Naive thymus-derived CD4-positive, alpha-beta T cell (primary cell): ENCODE results near the gene ATP8B3. TPM values are rescaled to one million over a fixed set of nuclear protein-coding genes. Genes with fewer than 3 reads are reported as not detected.

Experiments used
- ATAC-seq: fragments of 150-1000 bp; cut with Tn5 transposase; 2 replicates; pipeline ENCODE4 v1.10.0; 2021; ENCODE audit warnings: mild to moderate bottlenecking, moderate library complexity
- CTCF ChIA-PET: fragments of 350-600 bp; sonication (Branson Sonifier 250); formaldehyde crosslinking; loops from one replicate; lab custom pipeline; 2021; ENCODE audit warnings: antibody characterized with exemption; lab: Charles Lee
- POLR2A ChIA-PET: fragments of 350-600 bp; sonication (Branson Sonifier 250); formaldehyde crosslinking; loops from one replicate; lab custom pipeline; 2021; ENCODE audit warnings: antibody characterized with exemption, inconsistent platforms; lab: Charles Lee
- DNase-seq, 9 donors: peaks; one replicate each; pipeline versions ENCODE4 v3.0.0 to v3.0.0-alpha.2; 2020 to 2022; ENCODE audit warnings: mixed read lengths in 1 of 9
- H3K27ac ChIP-seq: one replicate; pipeline ENCODE4 v1.7.0; 2013; ENCODE audit warnings: mild to moderate bottlenecking, low read depth, low read length, moderate library complexity
- H3K27me3 ChIP-seq, 2 donors: one replicate each; pipeline ENCODE4 v1.7.0; 2013; ENCODE audit warnings: low read length in 2 of 2, mild to moderate bottlenecking in 2 of 2, moderate library complexity in 2 of 2; ENCODE audit not compliant: control insufficient read depth in 2 of 2, insufficient read depth in 2 of 2
- H3K36me3 ChIP-seq, 3 experiments: 1 replicate in 2 of 3; 2 replicates in 1 of 3; pipeline ENCODE4 v1.7.0; 2013; ENCODE audit warnings: low read length in 3 of 3, mild to moderate bottlenecking in 3 of 3, moderate library complexity in 1 of 3; ENCODE audit not compliant: insufficient read depth in 3 of 3, control insufficient read depth in 2 of 3
- H3K4me1 ChIP-seq, 2 donors: one replicate each; pipeline ENCODE4 v1.7.0; 2013; ENCODE audit warnings: low read length in 2 of 2, mild to moderate bottlenecking in 2 of 2, moderate library complexity in 1 of 2; ENCODE audit not compliant: control insufficient read depth in 2 of 2, insufficient read depth in 2 of 2
- H3K4me3 ChIP-seq: 2 replicates; pipeline ENCODE4 v1.7.0; 2013; ENCODE audit warnings: mild to moderate bottlenecking, low read length
- H3K9me3 ChIP-seq, 3 experiments: 1 replicate in 2 of 3; 2 replicates in 1 of 3; pipeline ENCODE4 v1.7.0; 2013; ENCODE audit warnings: low read length in 3 of 3; ENCODE audit not compliant: control insufficient read depth in 2 of 3
- H3K27ac Mint-ChIP-seq, 9 donors: one replicate each; pipeline ENCODE4 v1.8.0; 2020 to 2022; ENCODE audit warnings: mixed read lengths in 9 of 9, mild to moderate bottlenecking in 8 of 9, moderate library complexity in 5 of 9, inconsistent platforms in 2 of 9
- H3K27me3 Mint-ChIP-seq, 5 donors: one replicate each; pipeline ENCODE4 v1.8.0; 2021 to 2022; ENCODE audit warnings: mixed read lengths in 5 of 5, mild to moderate bottlenecking in 1 of 5
- H3K36me3 Mint-ChIP-seq, 5 donors: one replicate each; pipeline ENCODE4 v1.8.0; 2020 to 2022; ENCODE audit warnings: mixed read lengths in 5 of 5, mild to moderate bottlenecking in 3 of 5, inconsistent platforms in 1 of 5
- H3K4me1 Mint-ChIP-seq, 7 donors: one replicate each; pipeline ENCODE4 v1.8.0; 2020 to 2022; ENCODE audit warnings: mixed read lengths in 7 of 7, mild to moderate bottlenecking in 3 of 7, inconsistent platforms in 1 of 7
- H3K4me3 Mint-ChIP-seq, 10 donors: one replicate each; pipeline ENCODE4 v1.8.0; 2020 to 2022; ENCODE audit warnings: mild to moderate bottlenecking in 10 of 10, mixed read lengths in 10 of 10, moderate library complexity in 6 of 10, inconsistent platforms in 2 of 10
- H3K9me3 Mint-ChIP-seq, 11 donors: one replicate each; pipeline ENCODE4 v1.8.0; 2020 to 2022; ENCODE audit warnings: mixed read lengths in 11 of 11, mild to moderate bottlenecking in 4 of 11, inconsistent platforms in 1 of 11, moderate library complexity in 1 of 11
- intact Hi-C, 2 donors: fragments of 100-400 bp; cut with micrococcal nuclease; formaldehyde crosslinking; loops; one replicate each; pipeline ENCODE4 v1.15.1; 2023
- polyA plus RNA-seq, 2 donors: library from polyadenylated mRNA; unstranded; fragments of 300-500 nt; fragmentation: Illumina TruSeq; gene quantifications; one replicate each; pipeline ENCODE4 v1.2.3, GENCODE V29; 2021
- total RNA-seq, 6 experiments: library from RNA in 5 of 6; stranded (reverse) in 5 of 6; gene quantifications; 1 replicate in 5 of 6; 2 replicates in 1 of 6; pipeline ENCODE4 v1.2.3 and lab custom pipeline; 2021 to 2026

ATP8B3 gene
- total and polyA plus RNA-seq, 7 experiments from 2014 or later: 0.83 to 15.3 (median 3.2) TPM

DNA sequence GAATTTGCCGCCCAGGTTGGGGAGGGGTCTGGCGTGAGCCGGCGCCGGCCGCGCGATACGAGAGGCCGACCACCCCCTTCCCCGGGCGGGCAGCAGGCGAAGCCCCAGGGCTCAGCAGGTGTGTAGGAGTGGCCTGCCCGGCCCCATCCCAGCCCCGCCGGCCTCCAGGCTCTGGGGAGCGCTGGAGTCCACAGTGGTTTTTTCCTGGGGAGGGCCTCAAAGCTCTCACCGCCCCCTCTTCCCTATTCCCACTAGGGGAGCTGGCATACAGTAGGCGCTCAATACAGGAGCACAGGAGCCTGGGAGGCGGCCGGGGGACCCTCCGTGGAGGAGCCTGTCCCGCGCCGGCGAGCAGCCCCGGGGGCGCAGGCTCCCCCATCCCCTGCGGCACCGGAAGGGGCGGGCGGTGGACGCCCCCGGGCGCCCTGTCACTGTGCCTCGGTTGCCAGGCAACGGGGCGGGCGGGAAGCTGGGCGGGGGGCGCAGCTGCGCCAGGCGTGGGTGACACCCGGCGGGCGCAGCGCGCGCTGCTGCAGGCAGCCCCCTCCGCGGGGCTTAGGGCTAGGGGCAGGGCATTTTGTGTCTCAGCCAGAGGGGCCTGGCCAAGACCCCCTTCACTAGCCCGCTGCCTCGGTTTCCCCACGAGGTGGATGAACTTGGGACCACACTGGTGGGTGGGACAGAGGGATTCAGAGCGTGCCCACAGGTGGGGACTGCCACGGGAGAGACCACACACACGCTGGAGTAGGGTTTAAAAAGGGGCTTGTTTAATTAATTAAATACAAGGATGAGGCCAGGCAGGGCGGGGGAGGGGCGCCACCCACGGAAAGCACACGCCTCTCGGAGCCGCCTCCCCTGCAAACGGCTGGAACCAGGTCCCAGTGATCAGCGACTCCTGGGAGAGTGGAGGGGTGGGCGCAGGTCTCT is 39.8 kb upstream of the ATP8B3 start:
- no peaks in the 10 kb centered on the region for H3K27me3 ChIP-seq
- H3K4me3 ChIP-seq: peak overlapping the region; percentile 35
- ATAC-seq (peak; percentile 15), DNase-seq (peak; percentile 50 to 87 (median 77))
- Mint-ChIP-seq H3K9me3 (no peaks in the 10 kb centered on the region), H3K27ac (peak overlapping the region in 8 of 9 donors; percentile 28 to 97 (median 93)), H3K27me3 (no peaks in the 10 kb centered on the region), H3K4me1 (peaks cover 18 to 64% (median 48%) of the 10 kb centered on the region in 7 donors), H3K36me3 (peaks cover 0 to 2% (median 0%) of the 10 kb centered on the region in 5 donors), H3K4me3 (peak overlapping the region; percentile 12 to 82 (median 69))
- H3K9me3 ChIP-seq: no peaks in the 10 kb centered on the region
- ChIA-PET POLR2A (interaction anchor here (0.6 to 1.0 kb wide), 5 partner anchors 9 to 804 kb away, joined by 3 to 4 read pairs (median 3); partner anchors contain the start of genes CSNK1G2 and GADD45B), CTCF (interaction anchor here (0.5 to 0.6 kb wide), 3 partner anchors 411 to 1378 kb away, joined by 3 to 6 read pairs (median 3); no protein-coding TSS in a partner anchor)
- intact Hi-C loops: loop anchor here in 1 of 2 donors (10.0 kb wide), 1 partner anchor 587 kb away; the partner anchor contains the start of gene CIRBP
- peaks cover 0 to 7% (median 0%) of the 10 kb centered on the region in 3 experiments for H3K36me3 ChIP-seq
- H3K4me1 ChIP-seq: peaks cover 36 to 61% of the 10 kb centered on the region in 2 donors
- H3K27ac ChIP-seq: peak overlapping the region; percentile 93

DNA sequence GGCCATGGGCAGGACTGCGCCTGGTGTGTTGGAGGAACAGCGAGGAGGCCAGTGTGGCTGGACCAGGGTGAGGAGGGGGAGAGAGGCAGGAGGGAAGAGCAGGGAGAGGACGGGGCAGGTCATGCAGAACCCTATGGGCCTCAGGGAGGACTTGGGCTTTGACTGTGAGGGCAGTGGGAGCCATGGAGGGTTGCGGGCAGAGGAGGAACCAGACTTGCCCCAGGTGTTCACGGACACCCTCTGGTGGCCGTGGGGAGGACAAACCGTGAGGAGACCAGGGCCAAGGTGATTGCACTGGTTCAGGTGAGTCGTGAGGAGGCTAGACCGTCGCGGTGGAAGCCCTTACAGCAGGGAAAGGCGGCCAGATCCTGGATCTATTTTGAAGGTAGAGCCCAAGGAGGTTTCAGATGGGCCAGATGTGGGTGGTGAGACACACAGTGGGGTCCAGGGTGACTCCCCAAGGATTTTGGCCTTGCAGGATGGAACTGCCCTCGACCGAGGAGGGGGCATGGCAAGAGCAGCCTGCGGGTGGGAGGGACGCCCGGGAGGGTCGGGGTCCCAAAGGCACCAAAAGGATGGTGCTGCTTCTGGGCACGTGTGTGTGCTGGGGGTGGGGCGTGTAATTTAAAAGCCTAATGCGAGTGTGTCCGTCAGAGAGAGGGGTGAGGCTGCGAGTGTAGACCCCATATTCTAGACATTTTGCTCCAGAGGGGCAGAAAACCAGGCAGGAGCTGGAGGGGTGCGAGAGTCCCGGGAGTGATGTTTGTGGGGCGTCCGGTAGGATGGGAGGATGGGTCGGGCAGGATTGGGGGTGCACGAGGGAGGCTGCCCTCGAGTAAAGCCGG is 39.0 kb upstream of the ATP8B3 start:
- H3K36me3 ChIP-seq: peaks cover 0 to 4% (median 0%) of the 10 kb centered on the region in 3 experiments
- Mint-ChIP-seq H3K9me3 (no peaks in the 10 kb centered on the region), H3K27ac (peak overlapping the region; percentile 69 to 95 (median 93)), H3K36me3 (peaks cover 0 to 2% (median 0%) of the 10 kb centered on the region in 5 donors), H3K4me3 (peak overlapping the region; percentile 50 to 82 (median 72)), H3K27me3 (no peaks in the 10 kb centered on the region), H3K4me1 (peaks cover 25 to 73% (median 53%) of the 10 kb centered on the region in 7 donors)
- H3K4me3 ChIP-seq: no peak overlapping the region
- no peaks in the 10 kb centered on the region for H3K27me3 ChIP-seq
- H3K4me1 ChIP-seq: peaks cover 39 to 65% of the 10 kb centered on the region in 2 donors
- intact Hi-C loops: loop anchor here in 1 of 2 donors (10.0 kb wide), 1 partner anchor 586 kb away; the partner anchor contains the start of gene CIRBP
- H3K9me3 ChIP-seq: no peaks in the 10 kb centered on the region
- ATAC-seq (no peak), DNase-seq (no peak)
- ChIA-PET CTCF (interaction anchor here (0.5 kb wide), 1 partner anchor 410 kb away, joined by 3 read pairs; no protein-coding TSS in a partner anchor), POLR2A (interaction anchor here (0.6 to 1.0 kb wide), 5 partner anchors 25 to 803 kb away, joined by 3 to 4 read pairs (median 3); partner anchors contain the start of genes CSNK1G2 and GADD45B)
- peak overlapping the region; percentile 93 for H3K27ac ChIP-seq

DNA sequence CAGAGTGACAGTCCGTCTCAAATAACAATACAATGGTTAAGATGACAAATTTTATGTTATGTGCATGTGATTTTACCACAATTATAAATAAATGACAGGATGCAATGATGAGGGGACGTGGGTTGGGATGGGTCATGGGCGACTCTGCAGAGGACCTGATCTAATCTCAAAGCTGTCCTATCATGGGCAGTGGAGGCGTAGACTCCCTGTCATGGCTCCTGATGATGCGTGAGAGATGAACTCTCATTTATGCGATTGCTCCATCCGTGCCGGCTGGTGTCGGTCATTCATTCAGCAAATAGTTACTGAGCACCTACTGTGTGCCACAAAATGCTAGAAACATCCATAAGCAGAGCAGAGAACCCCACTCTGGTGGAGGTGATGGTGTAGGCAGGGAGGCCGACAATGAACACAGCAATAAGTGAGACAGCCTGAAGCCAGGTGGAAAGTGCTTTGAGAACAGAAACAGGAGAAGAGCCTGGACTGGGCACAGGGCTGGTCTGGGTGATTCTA is 37.9 kb upstream of the ATP8B3 start:
- Histone ChIP-seq H3K27ac (no peak overlapping the region), H3K27me3 (no peaks in the 10 kb centered on the region), H3K4me1 (peaks cover 36 to 67% of the 10 kb centered on the region in 2 donors), H3K4me3 (no peak overlapping the region), H3K9me3 (no peaks in the 10 kb centered on the region), H3K36me3 (peaks cover 0 to 13% (median 0%) of the 10 kb centered on the region in 3 experiments)
- ATAC-seq (no peak), DNase-seq (peak in 1 of 9 donors; percentile 5)
- H3K27ac Mint-ChIP-seq: peak overlapping the region; percentile 58 to 95 (median 91)
- CTCF ChIA-PET: interaction anchor here (1.2 to 1.5 kb wide), 2 partner anchors 54 to 79 kb away, joined by 3 read pairs; no protein-coding TSS in a partner anchor
- peaks cover 0 to 2% (median 0%) of the 10 kb centered on the region in 5 donors for H3K36me3 Mint-ChIP-seq
- H3K4me3 Mint-ChIP-seq: peak overlapping the region in 9 of 10 donors; percentile 17 to 82 (median 65)
- H3K27me3 Mint-ChIP-seq: no peaks in the 10 kb centered on the region
- peaks cover 31 to 68% (median 47%) of the 10 kb centered on the region in 7 donors for H3K4me1 Mint-ChIP-seq
- intact Hi-C loops: loop anchor here (2.0 to 10.0 kb wide), 3 partner anchors 245 to 585 kb away; partner anchors contain the start of genes CIRBP (in 1 of the 2), MBD3 (in 1 of the 2) and UQCR11 (in 1 of the 2)
- H3K9me3 Mint-ChIP-seq: no peaks in the 10 kb centered on the region
- POLR2A ChIA-PET: interaction anchor here (0.8 to 1.2 kb wide), 2 partner anchors 8 to 588 kb away, joined by 3 read pairs; no protein-coding TSS in a partner anchor

DNA sequence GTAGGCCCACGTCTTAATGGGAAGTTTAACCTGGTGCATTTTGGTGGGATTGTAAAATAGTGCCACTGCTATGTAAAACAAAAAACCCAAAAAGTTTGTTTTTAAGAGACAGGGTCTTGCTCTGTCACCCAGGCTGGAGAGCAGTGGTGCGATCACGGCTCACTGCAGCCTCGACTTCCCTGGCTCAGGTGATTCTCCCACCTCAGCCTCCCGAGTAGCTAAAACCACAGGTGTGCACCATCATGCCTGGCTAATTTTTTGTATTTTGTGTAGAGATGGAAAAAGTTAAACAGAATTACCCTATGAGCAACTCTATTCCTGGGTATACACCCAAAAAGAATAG is 37.0 kb upstream of the ATP8B3 start:
- CTCF ChIA-PET: interaction anchor here (1.0 to 1.5 kb wide), 3 partner anchors 9 to 78 kb away, joined by 3 read pairs; no protein-coding TSS in a partner anchor
- H3K4me1 ChIP-seq: peaks cover 31 to 67% of the 10 kb centered on the region in 2 donors
- intact Hi-C loops: loop anchor here (2.0 to 5.0 kb wide), 2 partner anchors 244 to 257 kb away; partner anchors contain the start of genes MBD3 (in 1 of the 2) and UQCR11 (in 1 of the 2)
- Mint-ChIP-seq H3K4me3 (peak overlapping the region in 7 of 10 donors; percentile 52 to 90 (median 74)), H3K4me1 (peaks cover 36 to 67% (median 47%) of the 10 kb centered on the region in 7 donors), H3K27ac (peak overlapping the region; percentile 85 to 93 (median 91)), H3K9me3 (no peaks in the 10 kb centered on the region), H3K27me3 (no peaks in the 10 kb centered on the region), H3K36me3 (peaks cover 0 to 2% (median 0%) of the 10 kb centered on the region in 5 donors)
- POLR2A ChIA-PET: interaction anchor here (0.7 to 1.4 kb wide), 4 partner anchors 9 to 587 kb away, joined by 3 to 4 read pairs (median 4); no protein-coding TSS in a partner anchor
- no peaks in the 10 kb centered on the region for H3K9me3 ChIP-seq
- no peaks in the 10 kb centered on the region for H3K27me3 ChIP-seq
- no peak for DNase-seq
- H3K4me3 ChIP-seq: no peak overlapping the region
- H3K27ac ChIP-seq: peak overlapping the region; percentile 99
- no peak for ATAC-seq
- H3K36me3 ChIP-seq: peaks cover 0 to 21% (median 0%) of the 10 kb centered on the region in 3 experiments

DNA sequence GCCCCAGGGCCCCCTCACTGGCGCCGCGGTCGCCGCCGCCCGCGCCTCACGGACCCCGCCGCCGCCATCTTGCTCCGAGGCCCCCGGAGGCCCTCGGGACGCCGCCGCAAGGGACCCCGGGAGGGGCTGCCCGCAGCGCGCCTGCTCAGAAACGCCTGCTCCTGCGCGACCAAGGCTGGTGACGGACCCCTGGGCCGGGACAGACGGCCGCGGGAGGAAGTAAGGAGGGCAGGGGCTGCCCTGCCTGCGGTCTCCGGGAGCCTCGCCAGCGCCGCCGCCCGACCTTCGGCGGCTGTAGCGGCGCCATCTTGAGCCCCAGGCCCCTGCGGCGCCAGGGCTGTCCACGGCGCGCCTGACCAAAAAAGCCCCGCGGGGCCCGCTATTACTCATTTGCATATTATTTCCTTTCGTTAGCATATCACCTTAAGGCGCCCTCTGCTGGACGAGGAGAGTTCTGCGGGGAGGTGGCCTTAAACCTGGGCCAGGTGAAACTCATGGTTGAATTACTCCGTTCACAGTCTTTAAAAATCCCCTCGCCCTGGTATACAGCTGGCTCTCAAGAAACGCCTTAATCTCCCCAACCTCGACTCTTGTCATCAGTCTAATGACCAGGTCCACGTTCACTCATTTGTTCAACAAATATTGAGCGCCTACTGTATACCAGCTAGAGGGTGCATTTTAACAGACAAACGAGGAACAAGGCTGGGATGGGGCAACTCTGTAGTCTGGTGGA is 36.5 kb upstream of the ATP8B3 start, which contains the start of gene REXO1:
TSS of gene REXO1 (minus strand) at position 85 of the 733 bp plus-strand sequence. CDS start 125 bp downstream, outside the sequence.
- intact Hi-C loops: loop anchor here (1.0 to 5.0 kb wide), 9 partner anchors 11 to 256 kb away; partner anchors contain the start of genes ATP8B3 (in 2 of the 2), UQCR11 (in 2 of the 2), ABHD17A (in 1 of the 2) and ADAT3 (in 1 of the 2)
- peaks cover 30 to 67% of the 10 kb centered on the region in 2 donors for H3K4me1 ChIP-seq
- H3K4me3 ChIP-seq: peak within 1 kb of the TSS; percentile 85
- Mint-ChIP-seq H3K27ac (peak within 1 kb of the TSS; percentile 85 to 95 (median 93)), H3K9me3 (no peaks in the 10 kb centered on the region), H3K36me3 (peaks cover 0 to 2% (median 0%) of the 10 kb centered on the region in 5 donors), H3K4me3 (peak within 1 kb of the TSS; percentile 83 to 95 (median 91)), H3K27me3 (no peaks in the 10 kb centered on the region), H3K4me1 (peaks cover 36 to 72% (median 52%) of the 10 kb centered on the region in 7 donors)
- H3K27ac ChIP-seq: peak within 1 kb of the TSS; percentile 99
- H3K36me3 ChIP-seq: peaks cover 0 to 23% (median 0%) of the 10 kb centered on the region in 3 experiments
- CTCF ChIA-PET: interaction anchor here (1.0 to 1.5 kb wide), 3 partner anchors 9 to 77 kb away, joined by 3 read pairs; no protein-coding TSS in a partner anchor
- no peaks in the 10 kb centered on the region for H3K27me3 ChIP-seq
- peak; percentile 90 for ATAC-seq
- H3K9me3 ChIP-seq: no peaks in the 10 kb centered on the region
- POLR2A ChIA-PET: interaction anchor here (0.7 to 1.4 kb wide), 3 partner anchors 10 to 22 kb away, joined by 3 to 4 read pairs (median 4); no protein-coding TSS in a partner anchor
- DNase-seq: peak; percentile 96 to 100 (median 98)
